GM21381 (cell line): ENCODE data around the gene SERF2.
A peak's percentile ranks its signal among the peaks of the same experiment; 100 is the strongest.
"Not testable (repeated sequence)": the region's sequence is repeated elsewhere in the genome, so short reads cannot be mapped to it uniquely, and the experiment has no call there.

ENCODE experiments used
- ATAC-seq: cut with Tn5 transposase; IDR thresholded peaks from one replicate; pipeline ENCODE4 v1.9.1; 2021; ENCODE audit warnings: mild to moderate bottlenecking, moderate library complexity; ENCODE audit not compliant: unreplicated experiment

SERF2 gene

DNA sequence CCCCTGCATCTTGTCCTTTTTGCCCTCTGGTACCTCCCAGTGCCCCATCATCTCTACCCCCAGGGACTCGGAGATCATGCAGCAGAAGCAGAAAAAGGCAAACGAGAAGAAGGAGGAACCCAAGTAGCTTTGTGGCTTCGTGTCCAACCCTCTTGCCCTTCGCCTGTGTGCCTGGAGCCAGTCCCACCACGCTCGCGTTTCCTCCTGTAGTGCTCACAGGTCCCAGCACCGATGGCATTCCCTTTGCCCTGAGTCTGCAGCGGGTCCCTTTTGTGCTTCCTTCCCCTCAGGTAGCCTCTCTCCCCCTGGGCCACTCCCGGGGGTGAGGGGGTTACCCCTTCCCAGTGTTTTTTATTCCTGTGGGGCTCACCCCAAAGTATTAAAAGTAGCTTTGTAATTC, 1.5 kb downstream of the SERF2 start:
- ATAC-seq: no peak

DNA sequence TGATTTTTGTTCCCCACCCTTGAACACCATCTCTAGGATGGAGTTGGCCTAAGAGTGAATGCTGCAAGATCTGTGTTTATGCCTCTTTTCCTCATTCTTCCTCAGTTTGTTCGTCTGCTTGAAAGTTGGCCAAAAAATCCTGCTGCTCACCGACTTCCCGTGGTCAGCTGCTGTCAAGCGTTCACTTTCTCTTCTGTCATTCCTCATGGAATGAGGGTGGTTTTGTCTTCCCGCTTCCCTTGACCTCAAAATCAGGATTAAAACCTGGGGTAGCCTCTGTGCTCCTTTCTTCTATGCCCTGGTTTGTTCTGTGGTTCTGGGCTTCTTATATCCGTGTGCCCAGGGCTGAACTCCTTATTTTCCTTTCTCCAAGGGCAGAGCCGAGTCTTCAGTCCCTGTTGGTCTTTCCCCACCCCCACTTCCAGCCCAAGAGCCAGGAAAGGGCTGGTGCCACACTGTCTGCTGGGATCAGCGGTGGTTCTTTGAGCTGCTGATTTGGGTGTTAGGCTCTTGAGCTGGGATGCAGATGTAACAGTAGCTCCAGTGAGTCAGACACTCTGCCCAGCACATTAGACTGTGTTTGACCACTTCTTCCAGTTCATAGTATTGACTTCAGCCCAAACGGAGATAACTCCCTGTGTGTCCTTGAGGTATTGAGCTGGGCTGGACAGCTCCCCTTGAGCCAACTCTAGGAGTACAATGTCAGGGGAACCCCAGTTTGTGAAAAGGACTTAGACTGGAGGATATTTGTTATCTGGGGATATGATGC, 2.3 kb downstream of the SERF2 start:
- no peak for ATAC-seq

DNA sequence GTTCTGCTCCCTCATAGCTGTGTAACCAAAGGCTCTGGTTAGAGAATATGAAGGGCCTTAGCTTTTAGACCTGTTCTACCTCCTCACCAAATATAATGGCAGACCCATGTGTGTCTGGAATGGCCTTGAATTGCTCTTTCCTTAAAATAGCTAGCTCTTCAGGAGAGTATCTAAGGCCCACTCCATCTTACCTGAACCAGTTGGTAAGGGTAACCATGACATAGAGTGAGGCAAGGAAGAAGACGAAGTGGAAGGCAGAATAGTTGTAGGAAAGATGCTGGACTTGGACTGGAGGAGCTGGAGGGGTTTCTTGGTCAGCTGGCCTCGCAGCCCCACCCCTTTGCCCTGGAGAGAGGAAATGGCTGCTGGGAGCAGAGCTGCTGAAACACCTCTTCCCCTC, 3.1 kb downstream of the SERF2 start:
- no peak for ATAC-seq

DNA sequence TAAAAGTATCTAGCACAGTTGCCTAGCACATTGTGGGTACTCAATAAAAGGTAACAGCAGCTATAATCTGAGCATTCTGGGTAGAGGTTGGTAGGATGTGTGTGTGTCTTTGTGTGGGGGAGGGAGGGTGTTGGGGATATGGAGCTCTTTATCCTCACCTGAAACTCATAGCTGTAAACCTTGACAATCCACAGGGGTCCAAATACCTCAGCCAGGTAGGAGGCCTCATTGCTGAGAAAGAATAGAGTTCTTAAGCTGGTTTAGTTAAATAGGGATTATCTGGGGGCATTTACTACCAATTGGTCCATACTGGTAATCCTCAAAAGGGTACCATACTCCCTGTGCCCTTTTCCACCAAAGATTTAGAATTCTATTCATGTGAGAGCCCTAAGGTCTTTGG, 3.9 kb downstream of the SERF2 start:
- no peak for ATAC-seq

DNA sequence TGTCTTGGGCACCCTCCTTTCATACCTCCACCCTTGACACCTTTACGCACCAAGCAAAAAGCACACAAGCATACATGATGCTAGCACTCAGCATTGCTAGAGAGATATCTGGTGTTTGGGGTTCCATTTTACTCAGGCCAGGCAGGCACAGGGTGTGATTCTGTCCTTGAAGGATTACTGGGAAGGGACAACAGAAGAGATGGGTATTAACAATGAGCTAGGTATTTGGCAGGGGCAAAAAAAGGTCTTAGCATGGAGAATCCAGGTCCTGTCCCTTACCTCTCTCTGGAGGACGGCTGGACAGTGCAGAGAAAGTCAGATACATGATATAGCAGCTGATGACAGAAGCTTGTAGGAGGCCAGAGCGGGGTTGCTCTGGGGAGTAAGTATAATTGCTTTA, 4.4 kb downstream of the SERF2 start:
- no peak for ATAC-seq

DNA sequence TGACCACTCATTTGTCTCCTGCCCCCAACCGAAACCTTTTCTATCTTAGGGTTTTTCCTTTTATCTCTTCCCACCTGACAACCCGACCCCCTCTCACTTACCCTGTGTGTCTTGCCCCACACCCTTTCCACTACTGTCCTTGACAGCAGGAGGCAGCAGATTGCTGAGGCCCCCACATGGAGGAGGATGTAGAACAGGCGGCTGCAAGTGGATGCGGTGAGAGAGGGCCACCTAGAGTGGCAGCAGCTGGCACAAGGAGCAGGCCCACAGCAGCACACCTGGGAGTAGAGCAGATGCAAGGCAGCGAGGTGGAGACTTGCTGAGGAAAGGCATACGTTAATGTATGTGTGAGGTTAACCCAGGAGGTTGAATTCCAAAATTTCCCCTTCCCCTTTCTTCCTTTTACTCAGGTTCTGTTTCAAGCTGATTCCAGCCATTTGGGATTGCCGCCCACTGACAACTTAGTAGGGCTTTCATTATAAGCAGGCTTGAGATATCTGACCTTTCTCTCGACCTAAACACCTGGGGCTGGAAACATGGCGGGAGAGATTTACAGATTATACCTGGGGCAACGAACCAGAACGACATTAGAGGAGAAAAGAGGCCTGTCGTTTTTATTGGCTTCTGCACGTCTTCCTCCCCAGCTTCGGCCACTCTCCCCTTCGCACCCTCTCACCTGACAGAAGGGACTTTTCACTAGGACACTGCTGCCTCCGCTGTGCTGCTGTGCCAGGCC, 7.3 kb downstream of the SERF2 start:
- no peak for ATAC-seq

DNA sequence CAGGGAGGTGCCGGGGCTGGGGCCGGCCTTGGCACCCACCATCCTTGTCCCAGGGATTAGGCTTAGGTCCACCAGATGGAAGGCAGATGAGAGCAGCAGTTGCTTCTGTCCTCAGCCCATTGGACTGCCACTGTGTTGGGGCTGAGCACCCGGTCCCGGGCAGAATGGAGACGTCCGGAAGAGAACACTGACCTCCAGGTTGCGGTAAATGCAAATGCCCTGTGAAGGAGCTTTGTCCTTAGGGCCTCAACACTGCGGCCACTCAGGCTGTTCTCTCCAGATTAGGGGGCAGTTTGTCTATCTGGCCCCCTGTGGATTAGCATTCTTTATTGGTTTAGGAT, 7.8 kb downstream of the SERF2 start, which contains the start of gene SERINC4:
SERINC4 (minus strand) TSS at position 276 of the 341 bp plus-strand sequence; CDS start at position 42, 234 bp downstream.
- ATAC-seq: no peak

DNA sequence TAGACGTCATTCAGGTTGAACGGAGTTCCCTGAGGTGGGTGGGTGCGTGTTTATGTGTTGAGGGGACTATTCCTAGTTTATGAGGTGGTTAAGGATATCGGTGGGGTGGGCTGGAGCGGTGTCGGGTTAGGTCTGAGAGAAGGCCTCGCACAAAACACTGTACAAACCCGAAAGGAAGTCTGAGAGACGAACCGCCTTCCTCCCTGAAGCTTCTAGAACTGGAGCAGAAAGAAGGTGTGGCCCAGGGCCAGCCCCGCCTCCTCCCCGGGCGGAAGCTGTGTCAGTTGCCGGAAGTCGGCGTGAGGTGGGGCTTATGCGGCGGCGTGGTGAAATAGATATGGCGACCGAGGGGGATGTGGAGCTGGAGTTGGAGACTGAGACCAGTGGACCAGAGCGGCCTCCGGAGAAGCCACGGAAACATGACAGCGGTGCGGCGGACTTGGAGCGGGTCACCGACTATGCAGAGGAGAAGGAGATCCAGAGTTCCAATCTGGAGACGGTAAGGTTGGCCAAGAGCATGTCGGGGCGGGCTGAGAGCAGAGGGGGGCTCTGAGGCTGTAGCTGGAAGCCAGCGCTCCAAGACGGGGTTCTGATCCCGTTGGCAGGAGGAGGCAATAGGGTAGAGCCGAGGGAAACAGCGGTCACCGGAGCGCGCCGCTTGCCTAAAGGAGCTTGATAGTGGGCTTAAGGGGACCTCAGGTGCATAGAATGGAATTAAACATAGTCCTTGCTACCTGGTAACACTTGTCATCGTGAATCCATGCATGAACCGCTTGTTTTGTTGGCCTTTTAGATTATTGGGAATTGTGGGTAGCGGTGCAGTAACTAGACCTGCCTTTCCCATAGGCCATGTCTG, 8.4 kb downstream of the SERF2 start, which contains the start of gene HYPK:
HYPK (plus strand) TSS at position 314 of the 856 bp plus-strand sequence; CDS start at position 338, 24 bp downstream.
- peak; percentile 83 for ATAC-seq

DNA sequence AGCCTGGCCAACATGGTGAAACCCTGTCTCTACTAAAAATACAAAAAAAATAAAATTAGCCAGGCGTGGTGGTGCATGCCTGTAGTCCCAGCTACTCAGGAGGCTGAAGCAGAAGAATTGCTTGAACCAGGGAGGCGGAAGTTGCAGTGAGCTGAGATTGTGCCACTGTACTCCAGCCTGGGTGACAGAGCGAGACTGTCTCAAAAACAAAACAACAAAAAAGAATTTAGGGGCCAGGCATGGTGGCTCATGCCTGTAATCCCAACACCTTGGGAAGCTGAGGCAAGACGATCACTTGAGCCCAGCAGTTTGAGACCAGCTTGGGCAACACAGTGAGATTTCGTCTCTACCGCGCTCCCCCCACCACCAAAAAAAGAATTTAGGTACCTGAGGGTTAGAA, 10.6 kb downstream of the SERF2 start:
- ATAC-seq: not testable (repeated sequence)

DNA sequence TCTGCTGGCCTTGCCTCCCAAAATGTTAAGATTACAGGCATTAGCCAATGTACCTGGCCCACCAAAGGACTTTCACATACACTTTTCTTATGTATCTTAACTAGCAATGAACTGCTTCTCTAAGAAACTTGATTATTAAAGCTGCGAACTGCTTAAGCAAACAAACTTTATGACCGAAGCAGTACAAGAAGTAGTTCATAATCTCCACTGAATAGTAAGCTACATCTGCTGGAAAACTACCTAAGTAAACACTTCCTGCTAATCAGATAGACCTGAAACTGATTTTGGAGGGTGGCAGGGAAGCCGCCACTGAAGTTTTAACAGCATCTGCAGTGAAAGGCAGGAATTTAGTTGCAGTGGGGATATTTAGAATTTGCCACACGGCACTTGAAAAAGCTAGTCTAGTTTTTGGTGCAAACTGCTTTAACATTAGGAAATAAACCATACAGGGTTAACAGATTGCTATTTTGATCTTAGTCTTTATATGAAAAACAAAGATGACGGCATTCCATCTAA, 16.4 kb downstream of the SERF2 start:
- ATAC-seq: no peak

DNA sequence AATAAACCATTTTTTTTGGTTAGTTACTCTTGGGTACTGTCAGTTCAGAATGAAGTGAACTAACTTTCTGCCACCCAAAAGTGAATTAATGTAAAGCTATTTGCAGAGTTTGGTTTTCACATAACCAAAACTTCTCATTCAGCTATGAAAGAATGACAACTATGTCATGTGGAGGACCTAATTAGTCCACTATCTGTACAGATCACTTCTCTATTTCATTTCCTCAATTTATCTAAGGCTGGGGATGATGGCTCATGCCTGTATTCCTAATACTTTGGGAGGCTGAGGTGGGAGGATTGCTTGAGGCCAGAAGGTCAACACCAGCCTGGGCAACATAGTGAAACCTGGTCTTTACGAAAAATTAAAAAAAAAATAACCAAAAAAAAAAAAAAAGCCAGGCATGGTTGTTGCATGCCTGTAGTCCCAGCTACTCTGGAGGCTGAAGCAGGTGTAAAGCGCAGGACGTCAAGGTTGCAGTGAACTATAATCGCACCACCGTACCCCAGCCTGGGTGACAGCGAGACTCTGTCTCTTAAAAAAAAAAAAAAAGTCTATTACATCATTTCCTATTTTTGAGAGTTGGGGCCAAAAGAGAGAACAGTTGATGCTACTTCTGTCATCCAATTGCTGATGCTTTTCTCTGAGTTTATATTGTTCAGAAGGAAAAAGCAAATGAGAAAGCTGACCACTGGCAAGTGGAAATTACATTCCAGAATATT, 17.0 kb downstream of the SERF2 start:
- ATAC-seq: peak; percentile 58

DNA sequence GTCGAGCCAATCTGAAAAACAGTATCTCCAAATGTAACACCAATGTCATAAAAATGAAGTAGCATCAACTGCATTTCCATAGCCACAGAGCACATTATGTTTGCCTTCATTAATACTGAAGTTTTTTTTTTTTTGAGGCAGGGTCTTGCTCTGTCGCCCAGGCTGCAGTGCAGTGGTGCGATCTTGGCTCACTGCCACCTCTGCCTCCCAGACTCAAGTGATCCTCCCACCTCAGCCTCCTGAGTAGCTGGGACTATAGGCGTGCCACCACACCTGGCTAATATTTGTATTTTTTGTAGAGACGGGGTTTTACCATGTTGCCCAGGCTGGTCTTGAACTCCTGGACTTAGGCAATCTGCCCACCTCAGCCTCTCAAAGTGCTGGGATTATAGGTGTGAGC, 22.9 kb downstream of the SERF2 start:
- not testable (repeated sequence) for ATAC-seq

DNA sequence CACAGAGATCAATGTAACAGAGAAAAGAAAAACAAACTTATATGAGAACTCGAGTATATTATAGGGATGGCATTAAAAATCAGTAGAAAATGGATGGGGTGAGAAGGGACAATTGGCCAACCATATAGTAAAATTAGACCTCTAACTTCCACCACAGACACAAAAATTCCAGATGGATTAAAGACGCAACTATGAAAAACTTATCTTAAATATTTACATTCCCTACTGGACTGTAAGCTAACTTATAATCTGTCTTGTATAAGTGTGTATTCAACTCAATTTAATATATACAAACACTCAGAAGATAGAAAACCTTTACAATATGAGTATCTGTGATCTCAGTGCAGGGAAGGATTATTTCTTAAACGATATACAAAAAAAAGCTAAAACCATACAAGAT, 29.4 kb downstream of the SERF2 start:
- ATAC-seq: no peak

DNA sequence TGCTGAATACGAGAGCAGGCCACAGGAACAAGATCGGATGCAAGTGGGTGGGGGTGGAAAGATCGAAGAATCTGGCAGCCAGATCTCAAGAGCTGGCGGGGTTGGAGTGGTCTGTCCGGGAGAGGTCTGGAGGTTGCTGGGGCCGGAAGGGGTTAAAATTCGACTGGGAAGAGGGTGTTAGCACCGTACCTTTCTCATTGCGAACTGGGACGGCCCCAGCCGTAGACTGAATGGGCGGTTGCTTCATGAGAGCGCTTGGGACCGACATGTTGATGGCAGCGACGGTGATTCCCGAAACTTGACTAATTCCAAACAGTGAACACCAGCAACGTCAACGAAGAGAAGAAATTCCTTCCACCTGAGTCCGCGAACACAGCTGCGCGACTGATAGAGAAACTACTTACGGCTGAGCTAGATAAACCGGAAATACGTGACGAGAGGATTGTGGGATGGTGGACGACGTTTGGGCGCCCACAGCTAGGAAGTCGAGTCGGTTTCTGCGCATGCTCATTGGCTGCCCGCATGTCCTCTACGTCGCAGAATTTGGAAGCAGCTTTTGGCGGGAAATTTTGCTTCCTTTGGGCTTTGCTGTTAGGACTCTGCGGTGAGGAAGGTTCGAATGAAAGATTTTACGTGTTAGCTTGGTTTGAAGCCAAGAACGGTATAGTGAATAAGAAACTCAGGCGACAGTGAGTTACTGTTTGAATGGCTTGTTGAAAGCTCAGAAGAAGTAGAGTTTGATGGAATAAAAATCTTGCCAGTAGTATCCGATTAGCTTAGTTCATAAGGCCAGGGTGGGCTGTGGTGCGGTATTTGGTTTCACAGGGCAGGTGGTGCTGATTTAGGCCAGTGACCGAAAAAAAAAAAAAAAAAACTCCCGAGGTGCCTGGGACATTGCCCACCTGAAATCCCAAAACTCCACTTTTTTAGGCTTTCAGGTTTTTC, 32.5 kb downstream of the SERF2 start, which contains the start of gene MFAP1:
MFAP1 (minus strand) TSS at position 389 of the 945 bp plus-strand sequence; CDS start at position 268, 121 bp downstream.
- peak; percentile 71 for ATAC-seq

DNA sequence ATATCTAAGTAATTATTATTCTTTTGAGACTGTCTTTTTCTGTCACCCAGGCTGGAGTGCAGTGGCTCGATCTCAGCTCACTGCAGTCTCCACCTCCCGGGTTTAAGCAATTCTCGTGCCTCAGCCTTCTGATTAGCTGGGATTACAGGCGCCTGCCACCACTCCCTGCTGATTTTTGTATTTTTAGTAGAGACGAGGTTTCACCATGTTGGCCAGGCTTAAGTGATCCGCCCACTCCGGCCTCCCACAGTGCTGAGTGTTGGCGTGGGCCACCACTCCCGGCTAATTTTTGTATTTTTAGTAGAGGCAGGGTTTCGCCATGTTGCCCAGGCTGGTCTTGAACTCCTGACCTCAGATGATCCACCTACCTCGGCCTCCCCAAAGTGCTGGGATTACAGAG, 33.2 kb downstream of the SERF2 start:
- not testable (repeated sequence) for ATAC-seq

DNA sequence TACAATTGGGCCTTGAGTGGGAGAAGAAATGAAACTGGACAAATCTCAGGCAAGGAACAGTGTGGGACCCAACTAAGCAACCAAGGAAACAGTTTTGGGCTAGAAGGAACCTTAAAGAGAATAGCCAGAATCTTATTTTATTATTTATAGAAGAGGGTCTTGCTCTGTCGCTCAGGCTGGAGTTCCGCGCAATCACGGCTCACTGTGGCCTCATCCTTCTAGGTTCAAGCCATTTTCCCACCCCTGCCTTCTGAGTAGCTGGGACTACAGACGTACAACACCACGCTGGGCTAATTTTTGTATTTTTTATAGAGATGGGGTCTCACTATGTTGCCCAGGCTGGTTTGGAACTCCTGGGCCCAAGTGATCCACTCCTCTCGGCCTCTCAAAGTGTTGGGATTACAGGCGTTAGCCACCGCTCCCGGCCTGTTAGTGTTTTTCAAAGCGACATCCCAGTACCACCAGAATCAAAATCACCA, 33.9 kb downstream of the SERF2 start:
- no peak for ATAC-seq

DNA sequence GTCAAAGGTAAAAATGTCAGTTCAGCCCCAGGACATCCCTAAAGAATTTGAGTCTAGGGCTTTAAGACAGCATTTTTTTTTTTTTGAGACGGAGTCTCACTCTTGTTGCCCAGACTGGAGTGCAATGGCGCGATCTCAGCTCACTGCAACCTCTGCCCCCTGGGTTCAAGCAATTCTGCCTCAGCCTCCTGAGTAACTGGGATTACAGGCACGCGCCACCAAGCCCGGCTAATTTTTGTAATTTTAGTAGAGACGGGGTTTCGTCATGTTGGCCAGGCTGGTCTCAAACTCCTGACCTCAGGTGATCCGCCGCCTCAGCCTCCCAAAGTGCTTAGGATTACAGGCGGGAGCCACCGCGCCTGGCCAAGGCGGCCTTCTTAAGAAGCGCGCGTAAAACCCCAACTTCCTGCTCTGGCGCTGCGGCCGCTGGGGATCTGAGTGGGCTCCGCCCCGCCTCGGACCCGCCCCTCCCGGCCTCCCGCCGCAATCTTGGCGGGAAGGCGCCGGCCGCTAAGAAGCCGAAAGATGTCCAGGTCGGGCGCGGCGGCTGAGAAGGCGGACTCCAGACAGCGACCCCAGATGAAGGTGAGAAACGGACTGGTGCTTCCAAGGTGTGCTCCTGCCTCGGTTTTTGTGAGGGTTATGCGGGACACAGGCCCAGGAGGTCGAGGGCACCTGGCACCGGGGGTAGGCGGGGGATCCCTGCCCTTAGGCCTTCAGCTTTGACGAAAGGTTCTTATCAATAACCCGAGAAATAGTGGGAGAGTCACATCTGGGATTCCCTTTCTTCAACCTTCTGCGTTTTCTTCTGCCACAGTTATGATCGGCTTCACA, 34.6 kb downstream of the SERF2 start, which contains the start of gene WDR76:
WDR76 (plus strand) TSS at position 495 of the 834 bp plus-strand sequence; CDS start at position 526, 31 bp downstream.
- ATAC-seq: no peak

DNA sequence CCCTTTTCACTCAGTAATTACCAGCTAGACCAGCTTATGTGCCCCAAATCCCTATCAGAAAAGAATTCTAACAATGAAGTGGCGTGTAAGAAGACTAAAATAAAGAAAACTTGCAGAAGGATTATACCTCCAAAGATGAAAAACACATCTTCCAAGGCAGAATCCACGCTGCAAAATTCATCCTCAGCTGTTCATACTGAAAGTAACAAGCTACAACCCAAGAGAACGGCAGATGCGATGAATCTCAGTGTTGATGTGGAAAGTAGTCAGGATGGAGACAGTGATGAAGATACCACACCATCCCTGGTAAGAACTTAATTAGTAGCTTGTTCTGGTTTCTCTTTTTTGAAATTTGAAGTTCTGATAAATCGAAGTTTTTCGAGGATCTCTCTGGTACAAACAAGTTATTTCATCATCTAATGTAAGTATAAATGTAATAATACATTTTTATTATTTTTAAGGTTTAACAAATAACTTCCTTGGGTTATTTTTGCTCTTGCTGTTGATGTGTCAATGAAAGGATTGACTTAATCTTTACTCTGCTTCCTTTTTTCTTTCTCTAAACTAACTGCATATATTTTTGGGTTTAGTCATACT, 36.0 kb downstream of the SERF2 start:
- ATAC-seq: no peak
